Lower leg skin (tissue), 3 donors: Measurements from ENCODE around the gene TLE2.

Source experiments
- POLR2A ChIP-seq, 2 donors: fragments of 450-650 bp; IDR thresholded peaks; one replicate each; pipeline ENCODE4 v1.6.1; 2016 to 2017; ENCODE audit warnings: antibody characterized with exemption in 2 of 2, mild to moderate bottlenecking in 1 of 2, moderate library complexity in 1 of 2
- TF ChIP-seq, protein P1 (sequence below), 3 donors: fragments of 450-650 bp; IDR thresholded peaks; one replicate each; pipeline ENCODE4 v1.5.1; 2016; ENCODE audit warnings: antibody characterized with exemption in 3 of 3, mild to moderate bottlenecking in 3 of 3, moderate library complexity in 2 of 3

DNA sequence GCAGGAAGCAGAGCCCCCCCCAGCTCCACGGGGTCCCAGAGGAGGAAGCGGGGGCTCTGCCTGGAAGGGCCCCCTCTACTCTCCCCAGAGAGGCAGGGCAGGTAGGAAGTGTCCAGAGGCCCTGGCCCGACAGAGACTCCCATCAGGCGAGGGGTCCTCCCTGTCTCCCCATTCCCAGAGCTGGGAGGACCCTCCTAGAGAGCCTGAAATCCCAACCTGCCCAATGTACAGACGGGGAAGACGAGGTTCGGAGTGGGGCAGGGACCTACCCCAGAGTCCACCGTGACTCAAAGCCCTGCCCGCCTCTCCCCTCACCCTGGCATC is 1.1 kb downstream of the TLE2 start:
- TF ChIP-seq, protein P1, sequence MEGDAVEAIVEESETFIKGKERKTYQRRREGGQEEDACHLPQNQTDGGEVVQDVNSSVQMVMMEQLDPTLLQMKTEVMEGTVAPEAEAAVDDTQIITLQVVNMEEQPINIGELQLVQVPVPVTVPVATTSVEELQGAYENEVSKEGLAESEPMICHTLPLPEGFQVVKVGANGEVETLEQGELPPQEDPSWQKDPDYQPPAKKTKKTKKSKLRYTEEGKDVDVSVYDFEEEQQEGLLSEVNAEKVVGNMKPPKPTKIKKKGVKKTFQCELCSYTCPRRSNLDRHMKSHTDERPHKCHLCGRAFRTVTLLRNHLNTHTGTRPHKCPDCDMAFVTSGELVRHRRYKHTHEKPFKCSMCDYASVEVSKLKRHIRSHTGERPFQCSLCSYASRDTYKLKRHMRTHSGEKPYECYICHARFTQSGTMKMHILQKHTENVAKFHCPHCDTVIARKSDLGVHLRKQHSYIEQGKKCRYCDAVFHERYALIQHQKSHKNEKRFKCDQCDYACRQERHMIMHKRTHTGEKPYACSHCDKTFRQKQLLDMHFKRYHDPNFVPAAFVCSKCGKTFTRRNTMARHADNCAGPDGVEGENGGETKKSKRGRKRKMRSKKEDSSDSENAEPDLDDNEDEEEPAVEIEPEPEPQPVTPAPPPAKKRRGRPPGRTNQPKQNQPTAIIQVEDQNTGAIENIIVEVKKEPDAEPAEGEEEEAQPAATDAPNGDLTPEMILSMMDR (IDR thresholded peaks at IDR 0.05): no peak
- no peak for TF ChIP-seq POLR2A (IDR thresholded peaks at IDR 0.05)
